GM13977 (cell line): ENCODE measurements around the gene TMEM106C.

Source experiments
- DNase-seq: peaks from one replicate; pipeline ENCODE4 v3.0.0; 2012; ENCODE audit warnings: low spot score
- in situ Hi-C: fragments of 300-500 bp; cut with MboI; formaldehyde crosslinking; loops from one replicate; pipeline ENCODE4 v1.12.0; 2022; ENCODE audit warnings: low sequenced_read_pairs, low pct_unique_long_range_greater_than_20kb, mixed read lengths, inconsistent platforms; ENCODE audit not compliant: unreplicated experiment
- TF ChIP-seq, protein P1 (sequence below): IDR thresholded peaks from 2 replicates; pipeline ENCODE4 v1.5.1; 2012; ENCODE audit warnings: mild to moderate bottlenecking, control low read depth; ENCODE audit not compliant: insufficient read depth; ENCODE audit errors: extremely low read depth, missing control alignments

Gene TMEM106C

DNA sequence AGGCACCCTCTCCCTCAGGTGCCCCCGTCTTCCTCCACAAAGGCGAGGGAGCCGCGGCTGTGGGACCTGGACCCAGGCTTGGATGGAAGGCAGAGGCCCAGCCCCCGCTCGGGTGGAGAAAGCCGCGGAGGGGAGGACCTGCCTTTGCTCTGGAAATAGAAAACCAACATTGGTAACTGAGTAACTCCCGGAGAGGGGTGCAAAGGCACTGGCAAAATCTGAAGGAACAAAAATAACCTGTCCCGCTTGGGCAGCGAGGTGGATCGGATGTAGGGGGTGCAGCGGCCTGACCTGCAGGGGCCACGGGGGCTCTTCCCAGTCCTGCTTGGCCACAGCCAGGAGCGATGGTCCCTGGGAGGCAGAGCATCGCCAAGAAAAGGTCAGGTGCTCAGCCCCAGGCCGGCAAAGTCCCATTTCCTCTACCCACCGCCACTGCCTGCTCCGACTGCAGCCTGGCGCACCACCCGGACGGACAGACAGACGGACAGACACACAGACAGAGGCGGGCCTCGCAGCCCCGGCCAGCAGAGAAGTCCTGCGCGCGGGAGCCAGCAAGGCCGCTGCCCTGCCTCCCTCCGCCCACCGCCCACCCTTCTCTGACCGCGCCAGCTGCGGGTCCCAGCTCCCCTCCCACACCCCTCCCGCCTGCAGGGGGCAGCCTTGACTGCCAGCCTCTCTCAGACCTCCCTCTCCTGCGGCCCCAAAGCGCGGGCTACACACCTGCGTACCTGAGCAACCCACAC is 21.4 kb upstream of the TMEM106C start:
- peak; percentile 69 for DNase-seq
- TF ChIP-seq, protein P1, sequence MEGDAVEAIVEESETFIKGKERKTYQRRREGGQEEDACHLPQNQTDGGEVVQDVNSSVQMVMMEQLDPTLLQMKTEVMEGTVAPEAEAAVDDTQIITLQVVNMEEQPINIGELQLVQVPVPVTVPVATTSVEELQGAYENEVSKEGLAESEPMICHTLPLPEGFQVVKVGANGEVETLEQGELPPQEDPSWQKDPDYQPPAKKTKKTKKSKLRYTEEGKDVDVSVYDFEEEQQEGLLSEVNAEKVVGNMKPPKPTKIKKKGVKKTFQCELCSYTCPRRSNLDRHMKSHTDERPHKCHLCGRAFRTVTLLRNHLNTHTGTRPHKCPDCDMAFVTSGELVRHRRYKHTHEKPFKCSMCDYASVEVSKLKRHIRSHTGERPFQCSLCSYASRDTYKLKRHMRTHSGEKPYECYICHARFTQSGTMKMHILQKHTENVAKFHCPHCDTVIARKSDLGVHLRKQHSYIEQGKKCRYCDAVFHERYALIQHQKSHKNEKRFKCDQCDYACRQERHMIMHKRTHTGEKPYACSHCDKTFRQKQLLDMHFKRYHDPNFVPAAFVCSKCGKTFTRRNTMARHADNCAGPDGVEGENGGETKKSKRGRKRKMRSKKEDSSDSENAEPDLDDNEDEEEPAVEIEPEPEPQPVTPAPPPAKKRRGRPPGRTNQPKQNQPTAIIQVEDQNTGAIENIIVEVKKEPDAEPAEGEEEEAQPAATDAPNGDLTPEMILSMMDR, result peak; percentile 46
- in situ Hi-C loops, result no loop called here

- TF ChIP-seq, protein P1, result no peak
- in situ Hi-C loops, result no loop called here
- no peak for DNase-seq
These were observed 20.7 kb upstream of the TMEM106C start for GRCh38 chr12:47942614-47943225.

GRCh38 chr12:47943623-47944340 is 19.6 kb upstream of the TMEM106C start:
- in situ Hi-C loops, result no loop called here

DNA sequence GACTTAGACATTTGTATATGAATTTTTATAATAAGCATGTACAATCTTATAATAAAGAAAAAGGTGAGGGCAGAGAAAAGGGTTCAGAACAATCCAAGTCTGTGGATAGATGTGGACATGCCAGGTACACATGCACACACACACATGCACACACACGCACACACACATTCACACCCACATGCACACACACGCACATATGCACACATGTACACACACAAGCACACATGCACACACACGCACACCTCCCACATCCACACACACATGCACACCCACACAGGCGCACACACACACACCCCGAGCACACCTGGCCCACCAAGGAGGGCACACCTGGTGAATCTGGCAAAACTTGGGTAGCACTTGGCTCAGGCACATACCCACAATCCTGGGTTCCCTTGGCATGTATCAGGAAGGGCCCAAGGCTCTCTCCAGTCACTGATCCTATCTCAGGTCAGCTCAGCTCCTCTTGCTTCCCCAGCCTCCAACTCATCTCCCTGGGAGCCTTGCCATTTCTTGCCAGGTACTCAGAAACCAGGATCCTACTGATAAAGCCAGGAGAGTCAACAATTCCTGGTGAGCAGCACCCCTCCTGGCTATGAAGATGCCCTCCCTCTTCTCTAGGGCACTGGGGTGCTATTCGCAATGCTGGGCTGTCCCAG is 18.6 kb upstream of the TMEM106C start:
- in situ Hi-C loops, result no loop called here
- TF ChIP-seq, protein P1, result no peak
- DNase-seq, result no peak

More at GRCh38 chr12:47943623-47944340, 19.6 kb upstream of the TMEM106C start:
- TF ChIP-seq, protein P1, result no peak
- no peak for DNase-seq

- in situ Hi-C loops, result no loop called here
- DNase-seq, result no peak
- TF ChIP-seq, protein P1, result no peak
These were observed 18.1 kb upstream of the TMEM106C start for GRCh38 chr12:47945341-47945728.
